Suprapubic skin (tissue), 4 donors: Measurements from ENCODE around the gene PLA2G5. TPM values are rescaled to one million over a fixed set of nuclear protein-coding genes. Genes with fewer than 3 reads are reported as not detected.

Source experiments
- DNase-seq, 2 donors: peaks; one replicate each; pipeline ENCODE4 v3.0.0-alpha.2; 2019; ENCODE audit warnings: low spot score in 2 of 2
- H3K27ac ChIP-seq: fragments of 200-600 bp; sonication (generic); one replicate; pipeline ENCODE4 v1.5.1; 2019
- H3K27me3 ChIP-seq: fragments of 200-600 bp; sonication (generic); one replicate; pipeline ENCODE4 v1.5.1; 2019
- H3K36me3 ChIP-seq: fragments of 200-600 bp; sonication (generic); one replicate; pipeline ENCODE4 v1.5.1; 2019
- H3K4me1 ChIP-seq: fragments of 200-600 bp; sonication (generic); one replicate; pipeline ENCODE4 v1.5.1; 2019
- H3K4me3 ChIP-seq: fragments of 200-600 bp; sonication (generic); one replicate; pipeline ENCODE4 v1.5.1; 2019; ENCODE audit warnings: mild to moderate bottlenecking
- H3K9me3 ChIP-seq: fragments of 200-600 bp; sonication (generic); one replicate; pipeline ENCODE4 v1.5.1; 2019
- EP300 ChIP-seq: sonication (generic); formaldehyde crosslinking; IDR thresholded peaks from one replicate; pipeline ENCODE4 v1.6.1; 2017; ENCODE audit warnings: antibody characterized with exemption
- POLR2A ChIP-seq, 2 donors: fragments of 450-650 bp; IDR thresholded peaks; one replicate each; pipeline ENCODE4 v1.6.1; 2017; ENCODE audit warnings: antibody characterized with exemption in 2 of 2, mild to moderate bottlenecking in 2 of 2, moderate library complexity in 2 of 2
- POLR2AphosphoS5 ChIP-seq, 3 donors: sonication (generic); formaldehyde crosslinking; IDR thresholded peaks; one replicate each; pipeline ENCODE4 v1.6.1; 2017; ENCODE audit warnings: antibody characterized with exemption in 3 of 3
- WGBS: methylation state at CpG from one replicate; pipeline ENCODE4 v1.1.5; 2018; 5-methylcytosine and 5-hydroxymethylcytosine counted together
- total RNA-seq, 4 donors: library from RNA; depleted of rRNA; stranded (reverse); fragments of >200 nt; gene quantifications; one replicate each; pipeline ENCODE4 v1.1.0, GENCODE V29; 2016
- TF ChIP-seq, protein P1 (sequence below), 2 donors: fragments of 200-600 bp in 1 of 2; fragments of 450-650 bp in 1 of 2; sonication (generic) in 1 of 2; IDR thresholded peaks; one replicate each; pipeline ENCODE4 v1.5.1; 2016 to 2019; ENCODE audit warnings: antibody characterized with exemption in 2 of 2, mild to moderate bottlenecking in 1 of 2, moderate library complexity in 1 of 2

PLA2G5 gene
- total RNA-seq, 4 donors from 2014 or later, result 0.79 to 4.2 TPM; not detected in 2

GRCh38 chr1:20138961-20139550 lies 69.1 kb downstream of the PLA2G5 start, which contains the start of gene PLA2G2F:
PLA2G2F (plus strand) TSS chr1:20139323; CDS start chr1:20139428, 105 bp downstream.
- H3K36me3 ChIP-seq, result no peaks in the 10 kb centered on the region
- TF ChIP-seq POLR2AphosphoS5 (IDR thresholded peaks at IDR 0.05) (no peak), POLR2A (IDR thresholded peaks at IDR 0.05) (no peak), EP300 (no peak)
- TF ChIP-seq, protein P1, sequence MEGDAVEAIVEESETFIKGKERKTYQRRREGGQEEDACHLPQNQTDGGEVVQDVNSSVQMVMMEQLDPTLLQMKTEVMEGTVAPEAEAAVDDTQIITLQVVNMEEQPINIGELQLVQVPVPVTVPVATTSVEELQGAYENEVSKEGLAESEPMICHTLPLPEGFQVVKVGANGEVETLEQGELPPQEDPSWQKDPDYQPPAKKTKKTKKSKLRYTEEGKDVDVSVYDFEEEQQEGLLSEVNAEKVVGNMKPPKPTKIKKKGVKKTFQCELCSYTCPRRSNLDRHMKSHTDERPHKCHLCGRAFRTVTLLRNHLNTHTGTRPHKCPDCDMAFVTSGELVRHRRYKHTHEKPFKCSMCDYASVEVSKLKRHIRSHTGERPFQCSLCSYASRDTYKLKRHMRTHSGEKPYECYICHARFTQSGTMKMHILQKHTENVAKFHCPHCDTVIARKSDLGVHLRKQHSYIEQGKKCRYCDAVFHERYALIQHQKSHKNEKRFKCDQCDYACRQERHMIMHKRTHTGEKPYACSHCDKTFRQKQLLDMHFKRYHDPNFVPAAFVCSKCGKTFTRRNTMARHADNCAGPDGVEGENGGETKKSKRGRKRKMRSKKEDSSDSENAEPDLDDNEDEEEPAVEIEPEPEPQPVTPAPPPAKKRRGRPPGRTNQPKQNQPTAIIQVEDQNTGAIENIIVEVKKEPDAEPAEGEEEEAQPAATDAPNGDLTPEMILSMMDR (IDR thresholded peaks at IDR 0.05), result no peak
- WGBS, result 95% methylated on average over 8 of the region's 9 CpGs
- H3K27ac ChIP-seq, result no peak within 1 kb of the TSS
- peaks cover 15% of the 10 kb centered on the region for H3K4me1 ChIP-seq
- peak; percentile 31 to 40 for DNase-seq
- no peak within 1 kb of the TSS for H3K4me3 ChIP-seq
- H3K27me3 ChIP-seq, result no peaks in the 10 kb centered on the region
- no peaks in the 10 kb centered on the region for H3K9me3 ChIP-seq

- no peak for TF ChIP-seq POLR2A (IDR thresholded peaks at IDR 0.05)
- TF ChIP-seq, protein P1 (IDR thresholded peaks at IDR 0.05), result no peak
- no peak for TF ChIP-seq EP300
- TF ChIP-seq POLR2AphosphoS5 (IDR thresholded peaks at IDR 0.05), result no peak
- WGBS, result 84% methylated on average over 7 of the region's 13 CpGs
- DNase-seq, result peak; percentile 46 to 61
- H3K4me1 ChIP-seq, result peaks cover 15% of the 10 kb centered on the region
- H3K4me3 ChIP-seq, result no peak overlapping the region
- no peaks in the 10 kb centered on the region for H3K36me3 ChIP-seq
- H3K27me3 ChIP-seq, result no peaks in the 10 kb centered on the region
- no peaks in the 10 kb centered on the region for H3K9me3 ChIP-seq
- no peak overlapping the region for H3K27ac ChIP-seq
Measured at GRCh38 chr1:20139776-20140612, 70.0 kb downstream of the PLA2G5 start.

- Histone ChIP-seq H3K27me3 (no peaks in the 10 kb centered on the region), H3K36me3 (no peaks in the 10 kb centered on the region), H3K4me1 (peaks cover 15% of the 10 kb centered on the region), H3K4me3 (no peak overlapping the region), H3K27ac (no peak overlapping the region), H3K9me3 (no peaks in the 10 kb centered on the region)
- DNase-seq, result peak; percentile 26 to 47
- TF ChIP-seq POLR2AphosphoS5 (IDR thresholded peaks at IDR 0.05) (no peak), EP300 (no peak), POLR2A (IDR thresholded peaks at IDR 0.05) (no peak)
- TF ChIP-seq, protein P1 (IDR thresholded peaks at IDR 0.05), result no peak
- WGBS, result 89% methylated on average over 9 of the region's 9 CpGs
Measured at GRCh38 chr1:20141001-20141400, 71.0 kb downstream of the PLA2G5 start.

GRCh38 chr1:20141466-20141865 lies 71.5 kb downstream of the PLA2G5 start:
- Histone ChIP-seq H3K27ac (no peak overlapping the region), H3K36me3 (no peaks in the 10 kb centered on the region), H3K4me3 (no peak overlapping the region), H3K27me3 (no peaks in the 10 kb centered on the region), H3K4me1 (peaks cover 14% of the 10 kb centered on the region), H3K9me3 (no peaks in the 10 kb centered on the region)
- 93% methylated on average over 3 of the region's 7 CpGs for WGBS
- TF ChIP-seq POLR2AphosphoS5 (IDR thresholded peaks at IDR 0.05), result no peak
- no peak for TF ChIP-seq POLR2A (IDR thresholded peaks at IDR 0.05)
- TF ChIP-seq, protein P1 (IDR thresholded peaks at IDR 0.05), result no peak
- TF ChIP-seq EP300, result no peak
- peak; percentile 33 to 71 for DNase-seq

Other genes with a start within 250 kb of the PLA2G5 start
- 10 to 100 TPM in 2 of 4 donors, 1 to 10 TPM in 2; 5.1 to 11.8 (median 8.8) TPM for gene OTUD3, start 187.8 kb upstream of the PLA2G5 start, total RNA-seq
- gene PLA2G2E, start 146.6 kb upstream of the PLA2G5 start, total RNA-seq, result 1 to 10 TPM in 1 of 4 donors, not detected in 3; 2.1 TPM
- gene PLA2G2A, start 90.6 kb upstream of the PLA2G5 start, total RNA-seq, result 10 to 100 TPM in 3 of 4 donors, 1 to 10 TPM in 1; 6.4 to 69.0 (median 26.7) TPM
- gene PLA2G2D, start 49.3 kb downstream of the PLA2G5 start, total RNA-seq, result not detected
- 10 to 100 TPM; 11.9 to 33.8 (median 16.7) TPM for gene PLA2G2F, start 69.1 kb downstream of the PLA2G5 start, total RNA-seq
- gene UBXN10, start 115.9 kb downstream of the PLA2G5 start, total RNA-seq, result 1 to 10 TPM in 1 of 4 donors, under 1 TPM in 3; 0.48 to 1.0 (median 0.68) TPM
- not detected for gene PLA2G2C, start 116.3 kb downstream of the PLA2G5 start, total RNA-seq
- under 1 TPM in 1 of 4 donors, not detected in 3; 0.16 TPM for gene VWA5B1, start 220.7 kb downstream of the PLA2G5 start, total RNA-seq